A549 (cell line): ENCODE measurements around the gene NTM. TPM values are rescaled to one million over a fixed set of nuclear protein-coding genes. Genes with fewer than 3 reads are reported as not detected.
A peak's percentile ranks its signal among the peaks of the same experiment; 100 is the strongest.

Experiments
- ATAC-seq, 2 experiments: fragments of 200-7000 bp in 1 of 2; fragments of >200 bp in 1 of 2; cut with Nextera tagmentation in 1 of 2; cut with Tn5 transposase in 1 of 2; 3 replicates each; pipeline versions ENCODE4 v1.8.0 to v1.9.1; 2018 to 2020; ENCODE audit warnings: mild to moderate bottlenecking in 1 of 2, moderate library complexity in 1 of 2
- CTCF ChIA-PET: fragments of 300-600 bp; sonication (Branson Sonifier 250); formaldehyde crosslinking; extraction: SDS; loops from one replicate; lab custom pipeline; 2021; ENCODE audit warnings: antibody characterized with exemption, inconsistent platforms; lab: Yijun Ruan, JAX
- POLR2A ChIA-PET: fragments of 350-600 bp; formaldehyde crosslinking; extraction: SDS; loops from one replicate; lab custom pipeline; 2021; ENCODE audit warnings: antibody characterized with exemption, inconsistent platforms; lab: Yijun Ruan, JAX
- DNase-seq, 2 experiments: peaks; one replicate each; pipeline versions ENCODE4 v3.0.0 to v3.0.0-alpha.2; 2011 to 2016; ENCODE audit warnings: low read depth in 1 of 2, low spot score in 1 of 2
- FAIRE-seq: peaks from 2 replicates; lab custom pipeline; 2011; peaks lifted over from hg19 to GRCh38; lab: Jason Lieb, UNC
- H3K27ac ChIP-seq, 2 experiments: fragments of >200 bp; sonication (Bioruptor Twin); formaldehyde crosslinking; 3 replicates each; pipeline ENCODE4 v1.5.1; 2016 to 2017
- H3K4me1 ChIP-seq: fragments of >200 bp; sonication (Bioruptor Twin); formaldehyde crosslinking; 3 replicates; pipeline ENCODE4 v1.6.1; 2016
- H3K4me2 ChIP-seq: fragments of >200 bp; sonication (Bioruptor Twin); formaldehyde crosslinking; 3 replicates; pipeline ENCODE4 v1.6.1; 2016
- H3K4me3 ChIP-seq: fragments of >200 bp; sonication (Bioruptor Twin); formaldehyde crosslinking; 3 replicates; pipeline ENCODE4 v1.5.1; 2016
- H3K9me3 ChIP-seq: fragments of >200 bp; sonication (Bioruptor Twin); formaldehyde crosslinking; 3 replicates; pipeline ENCODE4 v1.6.1; 2016
- BHLHE40 ChIP-seq: IDR thresholded peaks from 2 replicates; pipeline ENCODE4 v1.6.1; 2012; ENCODE audit warnings: low read depth, low read length, inconsistent platforms
- CBX2 ChIP-seq: fragments of 200-600 bp; sonication (generic); IDR thresholded peaks from 2 replicates; pipeline ENCODE4 v1.6.1; 2016; ENCODE audit warnings: low read depth, mild to moderate bottlenecking, borderline replicate concordance
- CHD2 ChIP-seq: fragments of 150-350 bp; IDR thresholded peaks from 2 replicates; pipeline ENCODE4 v1.6.1; 2014; ENCODE audit warnings: low read length; ENCODE audit not compliant: partially characterized antibody
- CHD4 ChIP-seq: fragments of 200-600 bp; sonication (generic); IDR thresholded peaks from 2 replicates; pipeline ENCODE4 v1.6.1; 2016; ENCODE audit warnings: antibody characterized with exemption, mild to moderate bottlenecking, borderline replicate concordance
- EHMT2 ChIP-seq: fragments of 200-600 bp; sonication (generic); IDR thresholded peaks from 2 replicates; pipeline ENCODE4 v1.6.1; 2016; ENCODE audit warnings: antibody characterized with exemption, low read depth, mild to moderate bottlenecking, moderate library complexity
- EP300 ChIP-seq, 2 experiments: fragments of >200 bp; sonication (Bioruptor Twin); formaldehyde crosslinking; IDR thresholded peaks; 2 replicates in 1 of 2; 3 replicates in 1 of 2; pipeline ENCODE4 v1.6.1; 2016 to 2017
- FOSL2 ChIP-seq, 2 experiments: fragments of 450-650 bp in 1 of 2; fragments of >200 bp in 1 of 2; sonication (Bioruptor Twin) in 1 of 2; formaldehyde crosslinking; IDR thresholded peaks; 2 replicates each; pipeline versions ENCODE4 v1.5.0 to v1.6.1; 2016 to 2020; ENCODE audit warnings: mild to moderate bottlenecking in 1 of 2, moderate library complexity in 1 of 2
- HDAC2 ChIP-seq: fragments of 200-600 bp; sonication (generic); IDR thresholded peaks from 2 replicates; pipeline ENCODE4 v1.6.1; 2016
- HES2 ChIP-seq: fragments of >200 bp; sonication (Bioruptor Twin); formaldehyde crosslinking; IDR thresholded peaks from 2 replicates; pipeline ENCODE4 v1.6.1; 2016
- JUN ChIP-seq, 2 experiments: fragments of >200 bp; sonication (Bioruptor Twin); formaldehyde crosslinking; IDR thresholded peaks; 2 replicates in 1 of 2; 3 replicates in 1 of 2; pipeline ENCODE4 v1.6.1; 2016 to 2017
- MAFK ChIP-seq: fragments of 450-650 bp; IDR thresholded peaks from 2 replicates; pipeline ENCODE4 v1.6.1; 2014; ENCODE audit not compliant: partially characterized antibody
- MYC ChIP-seq: IDR thresholded peaks from 2 replicates; pipeline ENCODE4 v1.6.1; 2012; ENCODE audit warnings: mild to moderate bottlenecking, inconsistent platforms, low read length, improper control_type of control experiment, borderline replicate concordance
- NR3C1 ChIP-seq: fragments of >200 bp; sonication (Bioruptor Twin); formaldehyde crosslinking; IDR thresholded peaks from 3 replicates; pipeline ENCODE4 v1.6.1; 2017
- PHF8 ChIP-seq: fragments of 200-600 bp; sonication (generic); IDR thresholded peaks from 2 replicates; pipeline ENCODE4 v1.6.1; 2016; ENCODE audit warnings: low read depth, mild to moderate bottlenecking, antibody characterized with exemption, moderate library complexity, borderline replicate concordance
- POLR2AphosphoS2 ChIP-seq: conservative IDR thresholded peaks from 2 replicates; pipeline ENCODE4 v1.6.1; 2012; ENCODE audit warnings: low read length, improper control_type of control experiment, inconsistent platforms
- RFX5 ChIP-seq: fragments of 450-650 bp; IDR thresholded peaks from 2 replicates; pipeline ENCODE4 v1.7.1; 2014; ENCODE audit warnings: antibody characterized with exemption, mild to moderate bottlenecking, moderate library complexity
- TP53 ChIP-seq: fragments of 250-450 bp; sonication (Bioruptor Pico); IDR thresholded peaks from 2 replicates; pipeline ENCODE4 v1.5.0; 2021; ENCODE audit warnings: mild to moderate bottlenecking, moderate library complexity
- WGBS: methylation state at CpG from one replicate; pipeline ENCODE4 v1.1.6; 2017; ENCODE audit errors: missing lambda C conversion rate; 5-methylcytosine and 5-hydroxymethylcytosine counted together
- polyA plus RNA-seq, 4 experiments: library from polyadenylated mRNA; depleted of rRNA in 3 of 4; stranded (reverse); fragments of >200 nt; fragmentation: RNase III in 1 of 4; extraction: RNeasy Plus Mini Kit Qiagen cat#74134 plus additional on column Dnase treatment in 1 of 4; gene quantifications; 2 replicates in 3 of 4; 3 replicates in 1 of 4; pipeline ENCODE4 v1.2.3, GENCODE V29; 2011 to 2017
- TF ChIP-seq, protein P1 (sequence below): fragments of >200 bp; sonication (Bioruptor Twin); formaldehyde crosslinking; IDR thresholded peaks from 3 replicates; pipeline ENCODE4 v1.5.1; 2016
- TF ChIP-seq, protein P2 (sequence below): fragments of 150-350 bp; IDR thresholded peaks from 2 replicates; pipeline ENCODE4 v1.6.1; 2014; ENCODE audit warnings: low read depth, mild to moderate bottlenecking, low read length

NTM gene
- polyA plus RNA-seq, 2 of the 4 experiments (the other 2 are of a cell fraction): not detected

DNA sequence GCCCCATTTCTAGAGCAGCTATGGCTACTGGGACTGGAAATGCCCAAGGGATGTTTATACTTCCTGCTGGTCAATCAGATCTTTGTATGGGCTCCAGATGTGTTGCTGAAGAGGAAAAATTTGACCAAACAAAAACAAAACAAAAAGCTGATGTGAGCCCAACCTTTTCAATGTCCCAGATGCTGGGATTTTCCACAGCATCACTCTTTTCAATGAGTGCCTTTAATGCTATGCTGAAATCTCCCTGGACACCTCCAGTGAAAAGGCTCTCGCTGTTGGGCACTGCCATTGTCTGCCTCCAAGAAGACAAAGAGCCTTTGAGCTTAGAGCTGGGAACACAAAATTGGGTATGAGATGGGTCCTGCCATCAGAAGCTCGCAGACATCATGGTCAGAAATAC is 671.9 kb downstream of the NTM start:
- 0% methylated on average over 2 of the region's 2 CpGs for whole genome bisulfite sequencing
- CTCF ChIA-PET: interaction anchor here (0.6 kb wide), 1 partner anchor 899 kb away, joined by 3 read pairs; no protein-coding TSS in a partner anchor
- TF ChIP-seq NR3C1: no peak
- TF ChIP-seq TP53 (CRISPR knock-in tag): no peak
- no peak for TF ChIP-seq POLR2AphosphoS2
- TF ChIP-seq EHMT2: no peak
- no peak for TF ChIP-seq CHD4
- no peak for TF ChIP-seq HDAC2
- TF ChIP-seq HES2: no peak
- no peak for TF ChIP-seq MYC
- no peak for TF ChIP-seq PHF8
- TF ChIP-seq RFX5: no peak
- no peak for TF ChIP-seq FOSL2 (IDR thresholded peaks at IDR 0.05)
- no peak for TF ChIP-seq FOSL2 (CRISPR knock-in tag; IDR thresholded peaks at IDR 0.05)
- no peak for TF ChIP-seq CBX2

DNA sequence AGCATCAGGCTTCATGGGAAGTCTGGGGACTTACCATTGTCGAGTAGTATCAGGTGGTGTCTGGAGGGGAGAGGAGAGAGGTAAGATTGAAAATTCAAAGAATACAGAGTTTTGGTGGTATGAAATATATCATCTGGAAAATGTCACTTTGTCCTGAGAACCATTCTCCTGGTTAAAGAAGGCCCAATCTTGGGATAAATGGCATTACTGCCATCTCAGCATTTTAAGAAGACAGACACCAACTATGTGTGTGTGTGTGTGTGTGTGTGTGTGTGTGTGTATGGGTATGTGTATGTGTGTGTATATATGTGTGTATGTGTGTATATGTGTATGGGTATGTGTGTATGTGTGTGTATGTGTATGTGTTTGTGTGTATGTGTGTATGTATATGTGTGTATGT is 673.3 kb downstream of the NTM start:
- Histone ChIP-seq H3K4me3 (no peak overlapping the region), H3K4me1 (no peaks in the 10 kb centered on the region), H3K9me3 (no peaks in the 10 kb centered on the region), H3K4me2 (no peak overlapping the region), H3K27ac (no peak overlapping the region)
- peak; percentile 28 for TF ChIP-seq MAFK
- TF ChIP-seq BHLHE40: no peak
- DNase-seq: no peak
- ChIA-PET POLR2A (no interaction called here), CTCF (no interaction called here)
- no peak for ATAC-seq
- 0% methylated on average over 1 of the region's 1 CpG for WGBS
- no peak for FAIRE-seq

More for the DNA sequence above, 671.9 kb downstream of the NTM start:
- POLR2A ChIA-PET: no interaction called here
- no peaks in the 10 kb centered on the region for H3K4me1 ChIP-seq
- no peaks in the 10 kb centered on the region for H3K9me3 ChIP-seq
- H3K27ac ChIP-seq: no peak overlapping the region
- no peak overlapping the region for H3K4me2 ChIP-seq
- ATAC-seq: no peak
- H3K4me3 ChIP-seq: no peak overlapping the region
- FAIRE-seq: no peak
- no peak for DNase-seq

GRCh38 chr11:132045107-132045506 is 674.7 kb downstream of the NTM start:
- H3K4me2 ChIP-seq: no peak overlapping the region
- TF ChIP-seq, protein P1, sequence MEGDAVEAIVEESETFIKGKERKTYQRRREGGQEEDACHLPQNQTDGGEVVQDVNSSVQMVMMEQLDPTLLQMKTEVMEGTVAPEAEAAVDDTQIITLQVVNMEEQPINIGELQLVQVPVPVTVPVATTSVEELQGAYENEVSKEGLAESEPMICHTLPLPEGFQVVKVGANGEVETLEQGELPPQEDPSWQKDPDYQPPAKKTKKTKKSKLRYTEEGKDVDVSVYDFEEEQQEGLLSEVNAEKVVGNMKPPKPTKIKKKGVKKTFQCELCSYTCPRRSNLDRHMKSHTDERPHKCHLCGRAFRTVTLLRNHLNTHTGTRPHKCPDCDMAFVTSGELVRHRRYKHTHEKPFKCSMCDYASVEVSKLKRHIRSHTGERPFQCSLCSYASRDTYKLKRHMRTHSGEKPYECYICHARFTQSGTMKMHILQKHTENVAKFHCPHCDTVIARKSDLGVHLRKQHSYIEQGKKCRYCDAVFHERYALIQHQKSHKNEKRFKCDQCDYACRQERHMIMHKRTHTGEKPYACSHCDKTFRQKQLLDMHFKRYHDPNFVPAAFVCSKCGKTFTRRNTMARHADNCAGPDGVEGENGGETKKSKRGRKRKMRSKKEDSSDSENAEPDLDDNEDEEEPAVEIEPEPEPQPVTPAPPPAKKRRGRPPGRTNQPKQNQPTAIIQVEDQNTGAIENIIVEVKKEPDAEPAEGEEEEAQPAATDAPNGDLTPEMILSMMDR: no peak
- TF ChIP-seq CHD2 (no peak), JUN (IDR thresholded peaks at IDR 0.05) (no peak), EHMT2 (no peak), EP300 (IDR thresholded peaks at IDR 0.05) (no peak)
- TF ChIP-seq, protein P2, sequence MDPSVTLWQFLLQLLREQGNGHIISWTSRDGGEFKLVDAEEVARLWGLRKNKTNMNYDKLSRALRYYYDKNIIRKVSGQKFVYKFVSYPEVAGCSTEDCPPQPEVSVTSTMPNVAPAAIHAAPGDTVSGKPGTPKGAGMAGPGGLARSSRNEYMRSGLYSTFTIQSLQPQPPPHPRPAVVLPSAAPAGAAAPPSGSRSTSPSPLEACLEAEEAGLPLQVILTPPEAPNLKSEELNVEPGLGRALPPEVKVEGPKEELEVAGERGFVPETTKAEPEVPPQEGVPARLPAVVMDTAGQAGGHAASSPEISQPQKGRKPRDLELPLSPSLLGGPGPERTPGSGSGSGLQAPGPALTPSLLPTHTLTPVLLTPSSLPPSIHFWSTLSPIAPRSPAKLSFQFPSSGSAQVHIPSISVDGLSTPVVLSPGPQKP: no peak
- ChIA-PET CTCF (no interaction called here), POLR2A (no interaction called here)
- 27% methylated on average over 3 of the region's 3 CpGs for WGBS
- DNase-seq (no peak), FAIRE-seq (no peak), ATAC-seq (no peak)
- no peaks in the 10 kb centered on the region for H3K4me1 ChIP-seq
- H3K4me3 ChIP-seq: no peak overlapping the region
- no peaks in the 10 kb centered on the region for H3K9me3 ChIP-seq
- H3K27ac ChIP-seq: no peak overlapping the region
